ENCODE data around the gene CENPN. TPM values are rescaled to one million over a fixed set of nuclear protein-coding genes. Genes with fewer than 3 reads are reported as not detected.

The CENPN gene
- total RNA-seq, 2 donors from 2014 or later: 1.3 to 4.3 TPM

DNA sequence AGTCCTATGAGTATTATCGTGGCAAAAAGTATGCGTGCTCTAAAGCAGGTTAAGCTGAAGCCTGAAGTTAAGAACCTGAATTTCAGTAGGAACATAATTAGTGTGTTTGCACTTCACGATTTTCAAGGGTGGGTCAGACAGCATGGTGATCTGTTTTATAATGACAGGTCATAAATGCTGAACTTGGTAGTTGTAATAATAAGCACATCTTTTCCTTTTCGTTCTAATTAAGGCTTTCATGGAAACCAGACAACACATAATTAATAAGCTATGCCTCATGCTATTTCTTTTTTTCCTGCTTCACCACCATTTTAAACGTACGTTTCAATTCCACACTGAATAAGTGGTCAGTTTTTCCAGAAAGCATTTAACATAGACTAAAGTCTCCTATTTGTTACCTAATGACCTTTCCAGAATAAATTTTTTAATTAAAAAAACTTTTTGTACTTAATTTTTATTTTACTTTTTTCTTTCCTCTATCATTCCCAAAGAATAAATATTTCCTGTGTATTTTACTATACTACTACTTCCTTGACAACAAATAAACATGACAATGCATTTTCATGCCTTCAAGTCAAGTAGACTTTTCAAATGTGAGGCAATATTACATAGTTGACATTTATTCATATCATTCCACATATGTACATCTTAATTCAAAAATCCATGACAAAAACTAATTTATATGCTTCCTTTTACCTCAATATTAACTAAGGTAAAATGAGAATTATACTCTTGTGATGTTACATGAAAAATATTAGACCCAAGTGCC lies 22.7 kb upstream of the CENPN start:
- peaks cover 7% of the 10 kb centered on the region for H3K4me1 ChIP-seq
- 86 to 90% methylated on average over 6 of the region's 6 CpGs for WGBS, 2 donors
- no peak for ATAC-seq
- intact Hi-C loops (cut with DNase I): no loop called here
- no peaks in the 10 kb centered on the region for H3K27me3 ChIP-seq
- no peaks in the 10 kb centered on the region for H3K9me3 ChIP-seq
- no peak for DNase-seq
- H3K4me3 ChIP-seq: no peak overlapping the region
- no peak overlapping the region for H3K27ac ChIP-seq
- TF ChIP-seq POLR2A (IDR thresholded peaks at IDR 0.05): no peak
- TF ChIP-seq, protein P1, sequence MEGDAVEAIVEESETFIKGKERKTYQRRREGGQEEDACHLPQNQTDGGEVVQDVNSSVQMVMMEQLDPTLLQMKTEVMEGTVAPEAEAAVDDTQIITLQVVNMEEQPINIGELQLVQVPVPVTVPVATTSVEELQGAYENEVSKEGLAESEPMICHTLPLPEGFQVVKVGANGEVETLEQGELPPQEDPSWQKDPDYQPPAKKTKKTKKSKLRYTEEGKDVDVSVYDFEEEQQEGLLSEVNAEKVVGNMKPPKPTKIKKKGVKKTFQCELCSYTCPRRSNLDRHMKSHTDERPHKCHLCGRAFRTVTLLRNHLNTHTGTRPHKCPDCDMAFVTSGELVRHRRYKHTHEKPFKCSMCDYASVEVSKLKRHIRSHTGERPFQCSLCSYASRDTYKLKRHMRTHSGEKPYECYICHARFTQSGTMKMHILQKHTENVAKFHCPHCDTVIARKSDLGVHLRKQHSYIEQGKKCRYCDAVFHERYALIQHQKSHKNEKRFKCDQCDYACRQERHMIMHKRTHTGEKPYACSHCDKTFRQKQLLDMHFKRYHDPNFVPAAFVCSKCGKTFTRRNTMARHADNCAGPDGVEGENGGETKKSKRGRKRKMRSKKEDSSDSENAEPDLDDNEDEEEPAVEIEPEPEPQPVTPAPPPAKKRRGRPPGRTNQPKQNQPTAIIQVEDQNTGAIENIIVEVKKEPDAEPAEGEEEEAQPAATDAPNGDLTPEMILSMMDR (IDR thresholded peaks at IDR 0.05): no peak
- H3K36me3 ChIP-seq (replicated peaks in 1 of 2; ENCODE audit: insufficient read depth in 1 of 2, low read depth in 2 of 2): no peaks in the 10 kb centered on the region

DNA sequence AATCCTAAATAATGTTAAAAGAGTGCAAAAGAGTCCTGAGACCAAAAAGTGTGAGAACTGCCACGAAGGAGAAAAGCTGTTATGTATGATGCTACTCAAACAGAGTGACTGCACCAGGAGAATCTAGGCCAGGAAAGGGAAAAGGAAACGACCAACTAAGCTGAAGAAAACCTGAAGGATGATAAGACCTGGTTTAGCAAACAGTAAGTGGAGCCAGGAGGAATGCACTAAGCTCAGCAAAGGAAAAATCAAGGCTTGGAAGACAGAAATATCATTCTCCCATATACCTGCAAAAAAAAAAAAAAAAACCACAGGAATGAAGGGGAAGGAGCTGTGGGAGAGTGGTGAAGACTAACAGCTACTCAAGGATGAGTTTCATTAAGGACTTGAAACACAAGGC lies 21.4 kb upstream of the CENPN start:
- Histone ChIP-seq H3K27ac (no peak overlapping the region), H3K36me3 (replicated peaks in 1 of 2; ENCODE audit: insufficient read depth in 1 of 2, low read depth in 2 of 2) (no peaks in the 10 kb centered on the region), H3K4me3 (no peak overlapping the region), H3K4me1 (peaks cover 7% of the 10 kb centered on the region), H3K9me3 (no peaks in the 10 kb centered on the region), H3K27me3 (no peaks in the 10 kb centered on the region)
- ATAC-seq: no peak
- no peak for TF ChIP-seq POLR2A (IDR thresholded peaks at IDR 0.05)
- TF ChIP-seq, protein P1 (IDR thresholded peaks at IDR 0.05): no peak
- intact Hi-C loops (cut with DNase I): no loop called here
- no peak for DNase-seq
- 28 to 39% methylated on average over 2 of the region's 2 CpGs for WGBS, 2 donors

DNA sequence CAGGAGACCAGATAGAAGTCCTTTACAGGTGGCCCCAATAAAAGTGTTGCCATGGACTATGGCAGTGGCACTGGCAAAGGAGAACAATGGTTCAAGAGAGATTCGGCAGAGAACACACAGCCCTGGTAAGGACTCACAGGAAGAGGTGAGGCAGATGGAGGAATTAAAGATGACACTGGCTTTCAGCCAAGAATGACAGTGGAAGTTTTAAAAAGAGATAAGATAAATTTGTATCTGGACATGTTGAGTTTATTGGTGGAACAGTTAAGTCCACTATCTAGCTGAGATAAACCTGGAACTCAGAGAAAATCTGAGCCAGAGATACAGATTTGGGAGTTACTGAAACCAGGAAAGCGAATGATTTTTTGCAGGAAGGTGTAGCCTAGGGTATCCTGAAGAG lies 20.5 kb upstream of the CENPN start:
- no peaks in the 10 kb centered on the region for H3K9me3 ChIP-seq
- H3K4me3 ChIP-seq: no peak overlapping the region
- no peaks in the 10 kb centered on the region for H3K36me3 ChIP-seq (replicated peaks in 1 of 2; ENCODE audit: insufficient read depth in 1 of 2, low read depth in 2 of 2)
- no peaks in the 10 kb centered on the region for H3K27me3 ChIP-seq
- ATAC-seq (no peak), DNase-seq (no peak)
- no peak for TF ChIP-seq POLR2A (IDR thresholded peaks at IDR 0.05)
- TF ChIP-seq, protein P1 (IDR thresholded peaks at IDR 0.05): no peak
- 77 to 78% methylated on average over 2 of the region's 2 CpGs for whole genome bisulfite sequencing, 2 donors
- peaks cover 17% of the 10 kb centered on the region for H3K4me1 ChIP-seq
- no peak overlapping the region for H3K27ac ChIP-seq
- intact Hi-C loops (cut with DNase I): no loop called here

DNA sequence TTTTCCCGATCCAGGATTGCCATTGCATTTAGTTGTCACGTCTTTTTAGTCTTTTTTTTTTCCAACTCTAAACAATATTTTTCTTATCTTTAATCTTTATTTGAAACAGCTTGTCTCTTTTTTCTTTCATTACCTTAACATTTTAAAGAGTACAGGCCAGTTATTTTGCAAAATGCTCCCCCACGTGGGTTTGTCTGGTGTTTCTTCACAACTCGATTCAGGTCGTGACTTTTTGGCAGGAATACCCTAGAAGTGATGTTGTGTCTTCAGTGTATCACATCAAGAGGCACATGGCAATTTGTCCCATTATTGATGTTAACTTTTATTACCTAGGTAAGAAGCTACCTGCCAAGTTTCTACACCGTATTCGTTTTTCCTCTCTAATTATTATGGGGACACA lies 18.3 kb upstream of the CENPN start:
- DNase-seq (no peak), ATAC-seq (no peak)
- WGBS, 2 donors: 60 to 61% methylated on average over 7 of the region's 7 CpGs
- intact Hi-C loops (cut with DNase I): no loop called here
- H3K36me3 ChIP-seq (replicated peaks in 1 of 2; ENCODE audit: insufficient read depth in 1 of 2, low read depth in 2 of 2): no peaks in the 10 kb centered on the region
- TF ChIP-seq, protein P1 (IDR thresholded peaks at IDR 0.05): no peak
- TF ChIP-seq POLR2A (IDR thresholded peaks at IDR 0.05): no peak
- H3K4me1 ChIP-seq: peaks cover 35% of the 10 kb centered on the region
- no peak overlapping the region for H3K27ac ChIP-seq
- no peaks in the 10 kb centered on the region for H3K27me3 ChIP-seq
- H3K4me3 ChIP-seq: no peak overlapping the region
- H3K9me3 ChIP-seq: no peaks in the 10 kb centered on the region

DNA sequence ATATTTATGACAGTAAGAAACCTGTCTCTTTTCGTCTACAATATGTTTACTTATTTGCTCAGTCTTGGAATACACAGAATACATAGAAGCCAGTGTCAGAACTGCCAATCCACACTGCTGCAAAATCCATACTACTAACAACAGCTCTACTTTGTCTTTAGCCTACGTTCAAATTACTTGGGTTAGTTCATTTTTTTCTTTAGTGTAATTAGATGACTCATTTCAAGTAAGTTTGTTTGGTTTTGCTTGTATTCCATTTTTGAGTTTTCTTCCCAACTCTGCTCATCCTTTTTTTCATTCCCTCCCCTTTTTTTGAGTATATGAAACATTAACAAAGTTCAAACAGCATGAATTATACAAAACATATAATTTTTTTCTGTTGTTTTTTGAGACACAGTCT lies 17.2 kb upstream of the CENPN start:
- no peak for ATAC-seq
- H3K27me3 ChIP-seq: no peaks in the 10 kb centered on the region

More for the DNA sequence above, 17.2 kb upstream of the CENPN start:
- Histone ChIP-seq H3K27ac (no peak overlapping the region), H3K9me3 (no peaks in the 10 kb centered on the region), H3K4me3 (no peak overlapping the region), H3K36me3 (replicated peaks in 1 of 2; ENCODE audit: insufficient read depth in 1 of 2, low read depth in 2 of 2) (no peaks in the 10 kb centered on the region), H3K4me1 (peaks cover 38% of the 10 kb centered on the region)
- intact Hi-C loops (cut with DNase I): no loop called here
- TF ChIP-seq, protein P1 (IDR thresholded peaks at IDR 0.05): no peak
- no peak for TF ChIP-seq POLR2A (IDR thresholded peaks at IDR 0.05)
- 22 to 52% methylated on average over 2 of the region's 2 CpGs for WGBS, 2 donors
- DNase-seq: no peak

Measured in body of pancreas (tissue), 4 donors.